CD4-positive, alpha-beta T cell treated with Interleukin-4 for 4 hours (primary cell): Measurements from ENCODE around the gene KLHL30.

Experiments used
- DNase-seq: peaks from one replicate; pipeline ENCODE4 v3.0.0-alpha.2; 2020

KLHL30 gene

GRCh38 chr2:238187618-238188548, 49.4 kb downstream of the KLHL30 start:
- DNase-seq: no peak

GRCh38 chr2:238190445-238190844, 52.0 kb downstream of the KLHL30 start:
- no peak for DNase-seq
